ENCODE results near the gene CACNA1C.

DNA sequence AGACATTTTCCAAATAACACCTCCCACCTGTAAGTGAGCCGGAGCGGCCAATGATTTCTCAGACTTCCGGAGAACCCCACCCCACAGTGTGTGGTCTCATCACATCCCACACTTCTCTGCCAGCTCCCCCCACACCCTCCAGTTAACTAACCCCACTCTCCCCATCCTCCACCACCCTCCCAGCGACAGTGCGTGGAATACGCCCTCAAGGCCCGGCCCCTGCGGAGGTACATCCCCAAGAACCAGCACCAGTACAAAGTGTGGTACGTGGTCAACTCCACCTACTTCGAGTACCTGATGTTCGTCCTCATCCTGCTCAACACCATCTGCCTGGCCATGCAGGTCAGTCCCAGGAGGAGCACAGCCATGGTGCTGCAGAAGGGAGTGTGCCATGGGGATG lies 557.6 kb downstream of the CACNA1C start:
- TF ChIP-seq, protein P1, sequence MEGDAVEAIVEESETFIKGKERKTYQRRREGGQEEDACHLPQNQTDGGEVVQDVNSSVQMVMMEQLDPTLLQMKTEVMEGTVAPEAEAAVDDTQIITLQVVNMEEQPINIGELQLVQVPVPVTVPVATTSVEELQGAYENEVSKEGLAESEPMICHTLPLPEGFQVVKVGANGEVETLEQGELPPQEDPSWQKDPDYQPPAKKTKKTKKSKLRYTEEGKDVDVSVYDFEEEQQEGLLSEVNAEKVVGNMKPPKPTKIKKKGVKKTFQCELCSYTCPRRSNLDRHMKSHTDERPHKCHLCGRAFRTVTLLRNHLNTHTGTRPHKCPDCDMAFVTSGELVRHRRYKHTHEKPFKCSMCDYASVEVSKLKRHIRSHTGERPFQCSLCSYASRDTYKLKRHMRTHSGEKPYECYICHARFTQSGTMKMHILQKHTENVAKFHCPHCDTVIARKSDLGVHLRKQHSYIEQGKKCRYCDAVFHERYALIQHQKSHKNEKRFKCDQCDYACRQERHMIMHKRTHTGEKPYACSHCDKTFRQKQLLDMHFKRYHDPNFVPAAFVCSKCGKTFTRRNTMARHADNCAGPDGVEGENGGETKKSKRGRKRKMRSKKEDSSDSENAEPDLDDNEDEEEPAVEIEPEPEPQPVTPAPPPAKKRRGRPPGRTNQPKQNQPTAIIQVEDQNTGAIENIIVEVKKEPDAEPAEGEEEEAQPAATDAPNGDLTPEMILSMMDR (conservative IDR thresholded peaks at IDR 0.05): no peak
- TF ChIP-seq EZH2 (IDR thresholded peaks at IDR 0.05; ENCODE audit: low read depth): no peak

Data from PC-9 (cell line).